Muscle layer of duodenum (tissue), 2 donors: Measurements from ENCODE around the gene ARL2.
"Not testable (repeated sequence)": the region's sequence is repeated elsewhere in the genome, so short reads cannot be mapped to it uniquely, and the experiment has no call there.

Experiments
- H3K27ac ChIP-seq: one replicate; pipeline ENCODE4 v1.7.0; 2013; ENCODE audit warnings: mild to moderate bottlenecking, low read length
- H3K27me3 ChIP-seq: one replicate; pipeline ENCODE4 v1.7.0; 2013; ENCODE audit warnings: low read depth, mild to moderate bottlenecking, control low read depth, low read length
- H3K36me3 ChIP-seq, 2 donors: one replicate each; pipeline ENCODE4 v1.7.0; 2013; ENCODE audit warnings: low read length in 2 of 2, control low read depth in 1 of 2, mild to moderate bottlenecking in 1 of 2; ENCODE audit not compliant: insufficient read depth in 2 of 2, control insufficient read depth in 1 of 2
- H3K4me1 ChIP-seq, 2 donors: one replicate each; pipeline ENCODE4 v1.7.0; 2013; ENCODE audit warnings: low read length in 2 of 2, mild to moderate bottlenecking in 2 of 2, control low read depth in 1 of 2, moderate library complexity in 1 of 2; ENCODE audit not compliant: insufficient read depth in 2 of 2, control insufficient read depth in 1 of 2
- H3K4me3 ChIP-seq, 2 donors: one replicate each; pipeline ENCODE4 v1.7.0; 2013; ENCODE audit warnings: low read length in 2 of 2, low read depth in 1 of 2, mild to moderate bottlenecking in 1 of 2
- H3K9me3 ChIP-seq, 2 donors: one replicate each; pipeline ENCODE4 v1.7.0; 2013; ENCODE audit warnings: low read length in 2 of 2, control low read depth in 1 of 2, mild to moderate bottlenecking in 1 of 2; ENCODE audit not compliant: control insufficient read depth in 1 of 2
- donor health status: healthy.

Gene ARL2

GRCh38 chr11:64990222-64990923 lies 23.6 kb upstream of the ARL2 start:
- peak overlapping the region; percentile 7 to 39 for H3K4me3 ChIP-seq

GRCh38 chr11:64994318-64994717 lies 19.6 kb upstream of the ARL2 start:
- H3K36me3 ChIP-seq: peaks cover 0 to 10% of the 10 kb centered on the region in 2 donors
- no peaks in the 10 kb centered on the region for H3K9me3 ChIP-seq
- no peaks in the 10 kb centered on the region for H3K27me3 ChIP-seq
- H3K27ac ChIP-seq: no peak overlapping the region
- H3K4me3 ChIP-seq: no peak overlapping the region
- H3K4me1 ChIP-seq: peaks cover 8 to 25% of the 10 kb centered on the region in 2 donors

More at GRCh38 chr11:64990222-64990923, 23.6 kb upstream of the ARL2 start:
- peak overlapping the region; percentile 40 for H3K27ac ChIP-seq
- peaks cover 3 to 16% of the 10 kb centered on the region in 2 donors for H3K4me1 ChIP-seq
- H3K27me3 ChIP-seq: no peaks in the 10 kb centered on the region
- peaks cover 0 to 10% of the 10 kb centered on the region in 2 donors for H3K36me3 ChIP-seq
- no peaks in the 10 kb centered on the region for H3K9me3 ChIP-seq

- Histone ChIP-seq H3K27ac (peak overlapping the region; percentile 91), H3K4me3 (peak overlapping the region; percentile 74 to 88), H3K9me3 (no peaks in the 10 kb centered on the region), H3K4me1 (peaks cover 8 to 18% of the 10 kb centered on the region in 2 donors), H3K36me3 (peaks cover 0 to 10% of the 10 kb centered on the region in 2 donors), H3K27me3 (no peaks in the 10 kb centered on the region)
Measured at GRCh38 chr11:64996327-64996709, 17.6 kb upstream of the ARL2 start.

- Histone ChIP-seq H3K4me1 (peaks cover 8 to 18% of the 10 kb centered on the region in 2 donors), H3K36me3 (peaks cover 0 to 10% of the 10 kb centered on the region in 2 donors), H3K9me3 (no peaks in the 10 kb centered on the region), H3K27ac (peak within 1 kb of the TSS; percentile 91), H3K27me3 (no peaks in the 10 kb centered on the region), H3K4me3 (peak within 1 kb of the TSS; percentile 74 to 88)
Measured at GRCh38 chr11:64996710-64997380, 17.1 kb upstream of the ARL2 start, which contains the start of gene BATF2. TSS of gene BATF2 (minus strand) at chr11:64996971. CDS start at chr11:64996914, 57 bp downstream.

- Histone ChIP-seq H3K27me3 (no peaks in the 10 kb centered on the region), H3K9me3 (no peaks in the 10 kb centered on the region), H3K27ac (peak overlapping the region; percentile 26), H3K36me3 (peaks cover 0 to 5% of the 10 kb centered on the region in 2 donors), H3K4me3 (no peak overlapping the region), H3K4me1 (peaks cover 8 to 18% of the 10 kb centered on the region in 2 donors)
Measured at GRCh38 chr11:64998141-64998540, 15.8 kb upstream of the ARL2 start.

DNA sequence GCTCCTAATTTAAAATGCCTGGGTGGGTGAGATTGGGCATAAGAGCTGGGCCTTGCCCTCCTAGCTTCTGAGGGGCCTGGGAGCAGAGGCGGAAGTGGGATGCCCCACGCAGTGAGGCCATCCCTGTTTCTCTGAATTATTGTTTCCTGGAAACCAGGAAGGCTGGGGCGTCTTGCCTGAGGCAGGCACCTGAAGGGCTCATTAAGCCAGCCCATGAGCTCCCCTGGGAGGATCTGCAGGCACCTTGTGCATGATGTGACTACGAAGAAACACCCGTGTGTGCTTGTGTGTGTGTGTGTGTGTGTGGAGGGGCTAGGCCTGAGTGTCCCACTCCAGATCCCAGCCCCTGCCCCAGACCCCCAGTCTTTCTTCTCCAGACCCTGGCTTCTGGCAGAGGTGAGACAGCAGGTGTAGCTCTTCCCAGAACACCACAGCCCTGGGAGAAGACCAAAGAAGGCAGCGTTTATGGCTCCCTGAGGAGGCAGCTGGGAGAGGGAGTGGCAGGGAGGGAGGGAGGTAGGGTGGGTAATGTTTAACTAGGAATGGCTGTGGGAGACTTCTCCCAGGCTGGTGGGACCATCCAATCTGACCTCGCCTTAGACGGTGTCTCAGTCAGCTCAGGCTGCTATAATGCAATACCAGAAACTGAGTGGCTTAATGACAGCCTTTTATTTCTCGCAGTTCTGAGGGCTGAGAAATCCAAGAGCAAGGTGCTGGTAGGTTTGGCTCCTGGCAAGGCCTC lies 15.1 kb upstream of the ARL2 start:
- Histone ChIP-seq H3K36me3 (peaks cover 0 to 5% of the 10 kb centered on the region in 2 donors), H3K27me3 (no peaks in the 10 kb centered on the region), H3K4me1 (peaks cover 8 to 18% of the 10 kb centered on the region in 2 donors), H3K9me3 (no peaks in the 10 kb centered on the region), H3K4me3 (no peak overlapping the region), H3K27ac (peak overlapping the region; percentile 26)

DNA sequence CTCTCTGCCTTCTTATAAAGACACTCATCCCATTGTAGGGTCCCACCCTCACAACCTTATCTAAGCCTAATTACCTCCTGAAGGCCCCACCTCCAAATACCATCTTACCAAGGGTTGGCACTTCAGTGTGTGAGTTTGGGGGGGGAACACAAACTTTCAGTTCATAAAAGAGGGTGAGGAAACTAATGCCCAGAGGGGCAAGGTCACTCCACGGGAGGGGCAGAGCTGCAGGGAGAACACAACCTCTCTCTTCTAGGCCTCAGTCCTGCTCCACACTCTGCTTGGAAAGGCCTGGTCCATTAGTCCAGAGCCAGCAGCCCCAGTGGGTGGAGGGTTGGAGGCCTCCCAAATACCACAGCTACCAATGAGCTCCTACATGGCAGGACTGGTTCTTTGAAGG lies 14.5 kb upstream of the ARL2 start:
- Histone ChIP-seq H3K4me3 (no peak overlapping the region), H3K27me3 (no peaks in the 10 kb centered on the region), H3K4me1 (peaks cover 8 to 18% of the 10 kb centered on the region in 2 donors), H3K9me3 (no peaks in the 10 kb centered on the region), H3K36me3 (no peaks in the 10 kb centered on the region), H3K27ac (peak overlapping the region; percentile 3)

DNA sequence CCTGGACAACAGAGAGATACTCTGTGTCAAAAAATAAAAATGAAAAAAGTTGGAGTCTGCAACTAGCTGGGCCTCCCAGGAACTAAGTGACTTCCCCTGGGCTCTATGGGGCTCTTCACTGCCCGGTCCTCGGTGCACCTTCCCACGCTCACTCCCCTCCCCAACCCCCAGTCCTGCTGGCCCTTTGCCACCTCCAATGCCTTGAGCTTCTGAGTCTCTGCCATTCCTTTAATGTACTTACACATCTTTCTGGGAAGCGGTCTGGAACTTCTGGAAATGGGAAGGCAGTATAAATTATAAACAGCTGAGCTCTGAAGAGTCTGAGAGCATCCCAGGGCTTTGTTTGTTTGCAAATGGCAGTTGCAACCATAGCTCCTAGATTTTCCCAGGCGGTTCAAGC lies 11.3 kb upstream of the ARL2 start:
- no peak overlapping the region for H3K27ac ChIP-seq
- no peaks in the 10 kb centered on the region for H3K4me1 ChIP-seq
- no peaks in the 10 kb centered on the region for H3K9me3 ChIP-seq
- H3K27me3 ChIP-seq: no peaks in the 10 kb centered on the region
- no peaks in the 10 kb centered on the region for H3K36me3 ChIP-seq
- no peak overlapping the region for H3K4me3 ChIP-seq

DNA sequence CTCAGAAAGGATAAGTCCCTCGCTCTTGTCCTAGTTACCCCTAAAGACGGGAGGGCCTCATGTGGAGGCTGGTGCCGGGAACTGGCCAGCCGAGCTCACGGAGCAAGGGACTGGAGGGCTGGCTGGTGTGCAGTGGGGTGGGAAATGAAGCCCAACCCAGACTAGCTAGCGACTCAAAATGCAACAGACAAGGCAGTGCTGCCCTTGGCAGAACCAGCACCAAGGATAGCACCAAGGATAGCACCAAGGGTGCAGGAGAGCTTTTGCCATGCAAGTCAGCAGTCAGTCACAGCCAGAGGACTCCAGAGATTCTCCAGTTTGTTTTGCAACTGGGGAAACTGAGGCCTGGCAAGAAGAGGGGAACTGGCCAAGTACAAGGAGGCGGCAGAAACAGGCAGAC lies 10.7 kb upstream of the ARL2 start:
- H3K36me3 ChIP-seq: no peaks in the 10 kb centered on the region
- H3K27ac ChIP-seq: no peak overlapping the region
- no peaks in the 10 kb centered on the region for H3K27me3 ChIP-seq
- no peaks in the 10 kb centered on the region for H3K4me1 ChIP-seq
- H3K4me3 ChIP-seq: no peak overlapping the region
- H3K9me3 ChIP-seq: no peaks in the 10 kb centered on the region

- H3K27ac ChIP-seq, H3K9me3 ChIP-seq, H3K4me1 ChIP-seq, H3K4me3 ChIP-seq, H3K27me3 ChIP-seq, H3K36me3 ChIP-seq: not testable (repeated sequence)
Measured at GRCh38 chr11:65003968-65004367, 10.0 kb upstream of the ARL2 start.

DNA sequence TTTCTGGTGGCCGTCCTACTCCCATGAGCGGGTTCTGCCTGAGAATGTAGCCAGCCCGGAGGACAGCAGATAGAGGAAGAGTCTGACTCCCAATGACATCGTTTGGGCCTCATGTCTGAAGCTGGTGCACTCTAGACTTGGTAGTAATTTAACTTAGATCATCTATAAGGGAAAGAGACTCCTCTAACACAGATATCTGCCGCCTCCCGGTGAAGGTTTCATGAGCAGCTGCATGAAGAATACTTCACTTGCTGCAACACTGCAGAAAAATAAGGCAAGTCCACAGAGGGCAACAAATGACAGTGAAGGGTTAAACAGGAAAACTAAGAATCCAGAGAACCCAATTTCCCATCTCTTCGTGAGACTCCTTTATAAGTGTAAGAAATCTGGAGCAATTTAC lies 5.9 kb upstream of the ARL2 start:
- H3K4me1 ChIP-seq: peaks cover under 1 to 2% of the 10 kb centered on the region in 2 donors
- no peaks in the 10 kb centered on the region for H3K9me3 ChIP-seq
- no peaks in the 10 kb centered on the region for H3K36me3 ChIP-seq
- no peaks in the 10 kb centered on the region for H3K27me3 ChIP-seq
- H3K4me3 ChIP-seq: no peak overlapping the region
- H3K27ac ChIP-seq: no peak overlapping the region
